Activated naive CD8-positive, alpha-beta T cell treated with anti-CD3 and anti-CD28 coated beads, Interleukin-2, amount 50 U/mL, for 24 hours (primary cell): ENCODE data around the gene TNFRSF19.
"Not testable (repeated sequence)": the region's sequence is repeated elsewhere in the genome, so short reads cannot be mapped to it uniquely, and the experiment has no call there.

Source experiments
- ATAC-seq: fragments of 150-1000 bp; cut with Tn5 transposase; one replicate; pipeline ENCODE4 v1.10.0; 2021
- DNase-seq: peaks from one replicate; pipeline ENCODE4 v3.0.0; 2021
- H3K27ac Mint-ChIP-seq: one replicate; pipeline ENCODE4 v1.8.0; 2021; ENCODE audit warnings: mild to moderate bottlenecking, mixed read lengths
- H3K27me3 Mint-ChIP-seq: one replicate; pipeline ENCODE4 v1.8.0; 2021; ENCODE audit warnings: mixed read lengths
- H3K36me3 Mint-ChIP-seq: one replicate; pipeline ENCODE4 v1.8.0; 2021; ENCODE audit warnings: low read depth, mixed read lengths
- H3K4me1 Mint-ChIP-seq: one replicate; pipeline ENCODE4 v1.8.0; 2021; ENCODE audit warnings: mixed read lengths
- H3K4me3 Mint-ChIP-seq: one replicate; pipeline ENCODE4 v1.8.0; 2021; ENCODE audit warnings: mild to moderate bottlenecking, moderate library complexity, mixed read lengths
- H3K9me3 Mint-ChIP-seq: one replicate; pipeline ENCODE4 v1.8.0; 2021; ENCODE audit warnings: mixed read lengths

Gene TNFRSF19, protein sequence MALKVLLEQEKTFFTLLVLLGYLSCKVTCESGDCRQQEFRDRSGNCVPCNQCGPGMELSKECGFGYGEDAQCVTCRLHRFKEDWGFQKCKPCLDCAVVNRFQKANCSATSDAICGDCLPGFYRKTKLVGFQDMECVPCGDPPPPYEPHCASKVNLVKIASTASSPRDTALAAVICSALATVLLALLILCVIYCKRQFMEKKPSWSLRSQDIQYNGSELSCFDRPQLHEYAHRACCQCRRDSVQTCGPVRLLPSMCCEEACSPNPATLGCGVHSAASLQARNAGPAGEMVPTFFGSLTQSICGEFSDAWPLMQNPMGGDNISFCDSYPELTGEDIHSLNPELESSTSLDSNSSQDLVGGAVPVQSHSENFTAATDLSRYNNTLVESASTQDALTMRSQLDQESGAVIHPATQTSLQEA

DNA sequence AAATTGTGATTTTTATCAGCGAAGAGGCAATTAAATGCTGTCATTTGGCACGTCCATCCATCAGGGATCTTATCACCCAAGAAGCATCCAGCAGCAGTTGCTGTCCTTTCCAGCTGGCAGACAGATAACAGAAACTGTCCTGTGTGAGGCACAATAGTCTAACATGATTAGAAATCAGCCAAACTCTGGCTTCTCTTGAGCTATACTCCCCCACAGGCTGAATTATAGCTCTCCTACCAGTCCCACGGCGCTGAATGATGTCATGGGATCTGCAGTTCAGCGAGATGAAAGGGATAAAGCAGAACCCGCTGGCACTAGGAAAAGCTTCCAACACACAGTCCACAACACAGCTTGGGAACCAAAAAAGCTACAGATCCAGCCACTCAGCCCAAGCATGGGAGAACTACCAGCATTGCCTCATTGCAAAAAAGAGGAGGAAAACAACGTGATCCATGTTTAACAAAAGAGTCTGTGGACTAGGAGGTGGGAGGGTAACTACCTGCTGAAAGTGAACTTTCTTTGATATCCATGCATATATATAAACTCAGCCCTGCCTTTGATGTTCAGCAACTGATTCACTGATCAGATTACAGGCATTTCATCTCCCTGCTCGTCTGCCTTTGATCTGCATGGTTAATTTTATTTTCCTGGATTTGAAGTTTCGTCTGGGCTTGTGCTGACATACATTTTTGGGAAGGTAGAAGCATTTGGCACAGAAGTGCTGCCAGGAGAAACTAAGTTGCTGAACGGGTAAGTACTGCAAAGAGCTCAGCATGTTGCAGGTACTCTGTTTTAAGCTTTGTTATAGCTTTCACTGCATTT is at the start of gene TNFRSF19:
Gene TNFRSF19 (plus strand): TSS at position 314 of the 822 bp plus-strand sequence. CDS start 19,772 bp downstream, outside the sequence.
- no peak for DNase-seq
- Mint-ChIP-seq H3K27me3 (peaks cover 61% of the 10 kb centered on the region), H3K9me3 (no peaks in the 10 kb centered on the region), H3K4me1 (peaks cover 6% of the 10 kb centered on the region), H3K27ac (no peak within 1 kb of the TSS), H3K4me3 (no peak within 1 kb of the TSS), H3K36me3 (no peaks in the 10 kb centered on the region)
- ATAC-seq: no peak

DNA sequence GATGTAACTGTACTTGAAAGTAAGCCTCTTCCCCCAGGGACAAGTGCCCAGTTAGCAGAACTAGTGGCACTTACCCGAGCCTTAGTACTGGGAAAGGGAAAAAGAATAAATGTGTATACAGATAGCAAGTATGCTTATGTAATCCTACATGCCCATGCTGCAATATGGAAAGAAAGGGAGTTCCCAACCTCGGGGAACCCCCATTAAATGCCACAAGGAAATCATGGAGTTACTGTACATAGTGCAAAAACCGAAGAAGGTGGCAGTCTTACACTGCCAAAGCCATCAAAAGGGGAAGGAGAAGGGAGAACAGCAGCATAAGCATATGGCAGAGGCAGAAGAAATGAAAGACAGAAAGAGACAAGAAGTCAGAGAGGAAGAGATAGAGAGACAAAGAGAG is 40.3 kb upstream of the TNFRSF19 start:
- not testable (repeated sequence) for DNase-seq, H3K9me3 Mint-ChIP-seq, H3K4me1 Mint-ChIP-seq, H3K4me3 Mint-ChIP-seq, H3K36me3 Mint-ChIP-seq, H3K27ac Mint-ChIP-seq, H3K27me3 Mint-ChIP-seq, ATAC-seq

DNA sequence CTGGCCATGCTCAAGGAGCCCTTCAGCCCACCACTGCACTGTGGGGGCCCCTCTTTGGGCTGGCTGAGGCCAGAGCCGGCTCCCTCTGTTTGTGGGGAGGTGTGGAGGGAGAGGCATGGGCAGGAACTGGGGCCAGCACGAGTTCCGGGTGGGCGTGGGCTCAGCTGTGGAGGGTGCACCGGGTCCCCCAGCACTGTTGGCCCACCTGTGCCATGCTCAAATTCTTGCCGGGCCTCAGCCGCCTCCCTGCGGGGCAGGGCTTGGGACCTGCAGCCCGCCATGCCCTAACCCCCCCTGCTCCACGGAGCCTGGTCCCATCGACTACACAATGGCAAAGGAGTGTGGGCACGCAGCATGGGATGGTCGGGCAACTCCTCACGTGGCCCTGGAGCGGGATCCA is 38.8 kb upstream of the TNFRSF19 start:
- no peak for DNase-seq
- Mint-ChIP-seq H3K27me3 (peaks cover 4% of the 10 kb centered on the region), H3K4me1 (no peaks in the 10 kb centered on the region), H3K27ac (no peak overlapping the region), H3K36me3 (no peaks in the 10 kb centered on the region), H3K9me3 (peaks cover 4% of the 10 kb centered on the region), H3K4me3 (no peak overlapping the region)
- no peak for ATAC-seq

DNA sequence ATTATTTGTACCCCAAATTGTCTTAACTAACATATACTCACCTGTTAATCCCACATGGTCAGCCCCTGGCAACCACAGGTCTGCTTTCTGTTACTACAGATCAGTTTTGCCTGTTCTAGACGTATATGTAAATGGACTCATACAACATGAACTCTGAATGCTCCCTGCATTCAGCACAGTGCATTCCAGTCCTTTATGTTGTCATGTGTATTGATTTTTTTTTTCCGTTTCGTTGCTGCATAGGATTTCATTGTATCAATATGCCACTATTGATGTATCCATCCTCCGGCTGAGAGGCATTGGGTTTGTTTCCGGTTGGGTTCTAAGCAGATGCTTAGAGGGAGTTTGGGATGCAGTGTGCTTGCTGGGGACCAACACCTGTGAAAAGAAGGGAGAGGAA is 36.1 kb upstream of the TNFRSF19 start:
- Mint-ChIP-seq H3K4me1 (no peaks in the 10 kb centered on the region), H3K27me3 (peaks cover 7% of the 10 kb centered on the region), H3K4me3 (no peak overlapping the region), H3K27ac (no peak overlapping the region), H3K36me3 (no peaks in the 10 kb centered on the region), H3K9me3 (peaks cover 8% of the 10 kb centered on the region)
- DNase-seq: no peak
- ATAC-seq: no peak

DNA sequence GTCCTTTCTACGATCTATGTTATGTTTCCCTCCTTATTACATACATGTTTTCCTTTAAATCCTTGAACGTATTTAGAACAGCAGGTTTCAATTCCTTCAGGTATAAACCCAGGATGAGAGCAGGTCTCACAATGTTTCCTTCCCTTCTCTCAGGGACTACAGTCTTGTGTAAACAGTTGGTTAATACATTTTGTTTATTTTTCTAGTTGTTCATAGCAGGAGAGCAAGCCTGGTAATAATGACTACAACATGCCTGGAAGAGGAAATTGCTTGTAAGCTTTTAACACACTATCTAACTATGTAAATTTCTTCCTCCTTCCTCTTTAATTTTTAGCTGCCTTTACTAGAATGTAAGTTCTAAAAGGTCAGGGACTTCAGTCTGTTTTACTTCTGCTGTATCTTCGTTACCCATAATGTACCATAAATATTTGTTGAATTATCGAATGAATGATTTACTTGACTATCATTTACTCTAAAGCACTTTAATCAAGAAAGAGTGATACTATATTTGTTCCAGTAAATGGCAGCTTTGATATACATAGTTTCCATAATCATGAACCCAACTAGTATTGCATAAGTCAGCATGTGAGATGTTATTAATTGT is 28.9 kb upstream of the TNFRSF19 start:
- Mint-ChIP-seq H3K4me3 (no peak overlapping the region), H3K4me1 (no peaks in the 10 kb centered on the region), H3K27me3 (peaks cover 23% of the 10 kb centered on the region), H3K9me3 (peaks cover 4% of the 10 kb centered on the region), H3K27ac (no peak overlapping the region), H3K36me3 (no peaks in the 10 kb centered on the region)
- ATAC-seq (no peak), DNase-seq (no peak)

DNA sequence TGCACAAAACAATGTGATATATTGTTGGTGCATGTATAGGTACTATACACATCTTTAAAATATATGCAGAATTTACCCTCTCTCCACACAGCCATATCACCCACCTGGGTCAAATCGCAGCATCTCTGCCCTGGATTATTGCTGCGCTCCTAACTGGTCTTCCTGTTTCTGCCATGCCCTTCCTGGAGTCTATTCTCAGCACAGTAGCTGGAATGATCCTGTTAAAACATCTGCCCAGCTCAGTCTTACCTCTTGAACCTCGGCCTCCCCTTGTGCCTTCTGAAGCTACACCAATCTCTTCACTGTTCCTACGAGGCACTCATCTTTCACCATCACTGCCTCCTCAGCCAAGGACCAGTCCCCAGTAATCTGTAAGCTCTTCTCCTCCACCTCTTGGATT is 25.5 kb upstream of the TNFRSF19 start:
- ATAC-seq: no peak
- Mint-ChIP-seq H3K9me3 (no peaks in the 10 kb centered on the region), H3K27ac (no peak overlapping the region), H3K4me1 (no peaks in the 10 kb centered on the region), H3K36me3 (no peaks in the 10 kb centered on the region), H3K4me3 (no peak overlapping the region), H3K27me3 (peaks cover 47% of the 10 kb centered on the region)
- DNase-seq: no peak

DNA sequence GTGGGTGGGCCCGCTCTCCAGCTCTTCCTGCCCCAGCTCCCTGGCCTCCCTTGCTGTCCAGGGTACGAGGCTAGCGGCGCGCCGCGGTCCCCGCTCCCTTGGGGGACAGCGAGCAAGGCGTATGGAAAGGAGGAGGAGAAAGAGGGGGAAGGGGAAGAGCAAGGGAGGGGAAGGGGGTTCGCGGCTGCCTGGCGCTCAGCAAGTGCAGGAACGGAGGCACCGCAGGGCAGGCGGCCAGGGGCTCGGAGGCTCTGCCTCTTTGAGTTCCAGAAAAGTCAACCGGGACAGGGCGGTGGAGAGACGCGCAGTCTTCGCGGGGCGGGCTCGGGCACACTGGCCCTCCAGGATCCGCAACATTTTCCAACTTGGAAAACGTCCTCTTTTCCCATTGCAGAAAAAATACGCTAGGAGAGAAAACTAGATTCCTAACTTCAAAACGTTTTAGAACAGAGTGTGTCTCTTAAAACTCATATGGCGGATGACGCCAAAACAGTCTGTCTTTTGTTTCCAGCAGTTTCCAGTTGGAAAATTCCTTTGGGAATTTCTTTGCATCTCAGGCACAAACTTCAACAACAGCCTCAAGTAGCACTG is 23.1 kb upstream of the TNFRSF19 start:
- ATAC-seq: no peak
- peaks cover 46% of the 10 kb centered on the region for H3K27me3 Mint-ChIP-seq
- no peaks in the 10 kb centered on the region for H3K9me3 Mint-ChIP-seq
- H3K4me3 Mint-ChIP-seq: no peak overlapping the region
- no peaks in the 10 kb centered on the region for H3K4me1 Mint-ChIP-seq
- no peak overlapping the region for H3K27ac Mint-ChIP-seq
- no peak for DNase-seq
- H3K36me3 Mint-ChIP-seq: no peaks in the 10 kb centered on the region

DNA sequence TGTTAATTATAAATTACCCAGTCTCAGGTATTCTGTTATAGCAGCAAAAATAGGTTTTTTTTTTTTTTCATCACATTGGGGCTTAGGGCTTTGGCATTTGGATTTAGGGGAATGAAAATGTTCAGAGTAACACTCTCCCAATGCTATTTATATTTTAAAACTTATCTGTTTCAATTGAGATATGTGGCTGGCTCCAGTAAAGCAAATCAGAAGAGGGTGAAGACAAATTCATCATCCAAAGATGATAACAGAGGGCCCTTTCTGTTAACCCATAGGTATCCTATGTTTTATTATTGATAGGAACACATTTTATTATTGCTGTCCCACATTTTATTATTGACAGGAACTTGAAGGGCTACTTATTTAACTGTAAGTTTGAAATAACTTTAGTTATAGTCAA is 20.5 kb upstream of the TNFRSF19 start:
- ATAC-seq (no peak), DNase-seq (no peak)
- H3K9me3 Mint-ChIP-seq: no peaks in the 10 kb centered on the region
- no peaks in the 10 kb centered on the region for H3K36me3 Mint-ChIP-seq
- peaks cover 46% of the 10 kb centered on the region for H3K27me3 Mint-ChIP-seq
- H3K27ac Mint-ChIP-seq: no peak overlapping the region
- no peak overlapping the region for H3K4me3 Mint-ChIP-seq
- no peaks in the 10 kb centered on the region for H3K4me1 Mint-ChIP-seq

DNA sequence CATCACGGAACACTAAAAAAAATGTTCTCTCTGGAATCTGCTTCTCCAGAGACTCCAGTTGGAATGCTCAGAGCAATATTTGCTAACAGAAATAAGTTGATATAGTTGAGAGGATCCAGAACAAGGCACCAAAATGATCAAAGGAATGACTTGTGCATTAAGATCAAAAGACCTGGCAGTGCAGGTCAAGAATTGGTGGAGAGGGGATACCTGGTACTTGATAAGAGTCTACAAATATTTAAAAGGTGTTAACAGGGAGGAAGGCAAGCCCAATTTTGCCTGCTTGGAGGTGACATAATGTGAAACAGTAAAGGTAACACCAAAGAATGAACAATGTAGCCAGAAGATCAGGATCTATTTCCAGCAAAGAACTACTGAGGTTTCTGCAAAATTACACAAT is 20.0 kb upstream of the TNFRSF19 start:
- no peak overlapping the region for H3K4me3 Mint-ChIP-seq
- no peaks in the 10 kb centered on the region for H3K9me3 Mint-ChIP-seq
- no peak overlapping the region for H3K27ac Mint-ChIP-seq
- no peak for ATAC-seq
- H3K36me3 Mint-ChIP-seq: no peaks in the 10 kb centered on the region
- DNase-seq: no peak
- H3K4me1 Mint-ChIP-seq: no peaks in the 10 kb centered on the region
- peaks cover 48% of the 10 kb centered on the region for H3K27me3 Mint-ChIP-seq

DNA sequence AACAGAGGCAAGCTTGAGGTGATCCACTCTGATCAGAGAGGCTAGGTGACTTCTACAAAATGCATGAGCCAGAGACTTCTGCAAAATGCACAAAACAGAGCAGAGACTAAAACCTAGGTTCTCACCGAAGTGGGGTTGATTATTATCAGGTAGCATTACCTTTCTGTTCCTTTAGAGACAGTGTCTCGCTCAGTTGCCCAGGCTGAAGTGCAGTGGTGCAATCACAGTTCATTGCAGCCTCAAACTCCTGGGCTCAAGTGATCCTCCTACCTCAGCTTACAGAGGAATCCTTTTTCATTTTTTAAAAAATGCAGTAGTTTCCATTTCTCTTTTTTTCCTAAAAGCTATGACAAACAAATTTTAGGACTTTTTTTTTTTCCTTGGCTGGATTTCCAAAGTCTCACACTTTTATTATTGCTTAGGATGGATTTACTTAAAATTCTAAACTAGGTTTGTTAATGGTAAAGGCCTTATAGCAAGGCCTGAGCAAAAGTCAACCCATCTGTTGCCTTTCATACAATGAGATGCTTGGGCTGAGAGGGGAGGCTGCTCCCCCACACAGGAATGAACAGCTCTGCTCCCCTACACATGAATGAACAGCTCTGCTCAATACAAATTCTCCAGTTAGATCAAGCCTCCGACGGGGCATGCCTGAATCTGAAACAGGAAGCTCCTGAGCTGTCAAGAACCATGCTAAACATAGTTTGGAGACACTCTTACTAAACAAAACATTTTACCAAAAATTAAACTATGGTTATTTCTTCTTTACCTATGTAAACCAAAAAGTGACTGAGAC is 18.8 kb upstream of the TNFRSF19 start:
- ATAC-seq: no peak
- Mint-ChIP-seq H3K9me3 (no peaks in the 10 kb centered on the region), H3K27ac (no peak overlapping the region), H3K27me3 (peaks cover 44% of the 10 kb centered on the region), H3K4me3 (no peak overlapping the region), H3K4me1 (no peaks in the 10 kb centered on the region), H3K36me3 (no peaks in the 10 kb centered on the region)
- DNase-seq: no peak

DNA sequence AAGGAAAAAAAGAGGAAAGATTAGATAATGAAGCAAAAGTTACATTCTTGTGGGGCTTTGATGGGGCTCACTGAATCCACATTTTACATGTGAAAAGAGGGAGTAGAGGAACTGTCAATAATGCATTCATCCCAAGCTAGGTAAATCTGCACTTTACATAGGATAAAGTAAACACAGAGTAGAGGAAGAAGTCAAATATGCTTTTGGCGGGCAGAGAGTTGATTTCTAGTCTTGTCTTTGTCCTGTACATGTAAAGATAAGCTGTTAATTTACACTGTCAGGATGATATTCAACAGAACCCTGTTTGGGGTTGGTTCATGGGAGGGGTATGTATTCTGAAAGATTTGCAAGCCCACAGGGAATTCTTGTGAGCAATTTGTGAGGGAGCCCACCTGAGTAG is 18.0 kb upstream of the TNFRSF19 start:
- H3K9me3 Mint-ChIP-seq: no peaks in the 10 kb centered on the region
- DNase-seq (no peak), ATAC-seq (no peak)
- H3K4me3 Mint-ChIP-seq: no peak overlapping the region
- H3K27ac Mint-ChIP-seq: no peak overlapping the region
- H3K27me3 Mint-ChIP-seq: peaks cover 36% of the 10 kb centered on the region
- no peaks in the 10 kb centered on the region for H3K4me1 Mint-ChIP-seq
- no peaks in the 10 kb centered on the region for H3K36me3 Mint-ChIP-seq

DNA sequence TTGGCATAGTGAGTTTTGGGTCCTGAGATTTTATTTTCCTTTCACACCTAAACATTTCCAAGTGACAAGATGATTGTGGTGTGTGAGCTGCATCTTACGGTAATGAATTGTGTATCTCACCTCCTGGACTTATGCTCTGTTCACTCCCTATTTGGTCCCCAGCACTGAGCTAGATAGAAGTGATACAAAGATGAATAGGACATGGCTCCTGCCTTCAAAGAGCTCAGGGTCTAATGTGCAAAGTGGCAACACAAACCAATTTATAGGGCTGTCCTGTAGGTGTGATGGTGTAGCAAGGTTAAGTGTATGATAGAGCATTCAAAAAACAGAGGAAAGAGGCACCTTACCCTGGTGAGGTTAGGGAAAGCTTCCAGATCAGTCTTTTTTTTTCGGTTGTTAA is 17.6 kb upstream of the TNFRSF19 start:
- Mint-ChIP-seq H3K27me3 (peaks cover 32% of the 10 kb centered on the region), H3K27ac (no peak overlapping the region), H3K4me1 (no peaks in the 10 kb centered on the region), H3K4me3 (no peak overlapping the region), H3K9me3 (no peaks in the 10 kb centered on the region), H3K36me3 (no peaks in the 10 kb centered on the region)
- ATAC-seq: no peak
- no peak for DNase-seq

DNA sequence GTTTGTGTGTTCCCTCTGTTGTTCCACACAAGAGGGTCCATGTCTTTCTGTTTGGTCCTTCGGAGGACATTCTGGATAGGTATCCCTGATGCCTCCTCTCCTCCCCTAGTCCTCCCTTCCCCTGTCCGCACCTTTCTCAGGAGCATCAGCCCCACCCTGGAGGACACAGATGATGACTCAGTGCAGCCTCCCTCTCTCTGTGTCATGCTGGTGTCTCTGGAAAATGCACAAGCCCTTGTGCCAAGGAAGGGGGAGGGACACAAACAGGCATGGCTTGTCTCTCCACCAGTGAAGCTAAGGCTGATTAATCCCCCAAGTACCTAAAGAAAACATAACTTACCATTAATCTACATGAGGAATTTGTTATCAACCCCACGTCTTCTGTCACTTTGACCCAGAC is 16.2 kb upstream of the TNFRSF19 start:
- Mint-ChIP-seq H3K36me3 (no peaks in the 10 kb centered on the region), H3K27me3 (peaks cover 22% of the 10 kb centered on the region), H3K4me1 (no peaks in the 10 kb centered on the region), H3K4me3 (no peak overlapping the region), H3K27ac (no peak overlapping the region), H3K9me3 (no peaks in the 10 kb centered on the region)
- ATAC-seq (no peak), DNase-seq (no peak)

DNA sequence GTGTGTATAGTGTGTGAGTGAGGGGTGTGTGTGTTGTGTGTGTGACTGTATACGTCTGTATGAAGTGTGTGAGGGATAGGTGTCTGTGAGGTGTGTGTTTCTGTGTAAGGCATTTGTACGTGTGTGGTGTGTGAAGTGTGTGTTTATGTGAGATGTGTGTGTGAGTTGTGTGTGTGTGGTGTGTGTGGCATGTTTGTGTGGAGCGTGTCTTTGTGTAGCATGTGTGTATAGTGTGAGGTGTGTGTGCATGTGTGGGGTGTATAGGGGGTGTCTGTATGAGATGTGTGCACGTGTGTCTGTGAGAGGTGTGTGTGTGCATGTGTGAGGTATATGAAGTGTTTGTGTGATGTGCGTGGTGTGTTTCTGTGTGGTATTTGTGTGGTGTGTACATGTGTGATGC is 13.2 kb upstream of the TNFRSF19 start:
- Mint-ChIP-seq H3K36me3 (no peaks in the 10 kb centered on the region), H3K27me3 (peaks cover 16% of the 10 kb centered on the region), H3K4me1 (no peaks in the 10 kb centered on the region), H3K4me3 (no peak overlapping the region), H3K27ac (no peak overlapping the region), H3K9me3 (no peaks in the 10 kb centered on the region)
- no peak for ATAC-seq
- no peak for DNase-seq
